DMS53 treated with DMSO at 0.1 percent for 48 hours (cell line): ENCODE measurements around the gene XXYLT1.
"Not testable (repeated sequence)": the region's sequence is repeated elsewhere in the genome, so short reads cannot be mapped to it uniquely, and the experiment has no call there.

Experiments
- DNase-seq: peaks from one replicate; lab custom pipeline; 2025; ENCODE audit not compliant: unreplicated experiment; lab: John Stamatoyannopoulos, UW

XXYLT1 gene

GRCh38 chr3:195116407-195117185, 154.4 kb downstream of the XXYLT1 start:
- no peak for DNase-seq

- no peak for DNase-seq
These were observed 155.2 kb downstream of the XXYLT1 start for GRCh38 chr3:195115600-195116406.

GRCh38 chr3:195114786-195115599, 156.0 kb downstream of the XXYLT1 start:
- DNase-seq: no peak

- DNase-seq: no peak
These were observed 157.2 kb downstream of the XXYLT1 start for GRCh38 chr3:195113536-195114425.

- no peak for DNase-seq
These were observed 157.9 kb downstream of the XXYLT1 start for GRCh38 chr3:195113048-195113447.

- DNase-seq: no peak
These were observed 158.6 kb downstream of the XXYLT1 start for GRCh38 chr3:195112361-195112791.

GRCh38 chr3:195111766-195112165, 159.2 kb downstream of the XXYLT1 start:
- DNase-seq: no peak

GRCh38 chr3:195111319-195111705, 159.6 kb downstream of the XXYLT1 start:
- DNase-seq: no peak

GRCh38 chr3:195110647-195111318, 160.2 kb downstream of the XXYLT1 start:
- DNase-seq: no peak

GRCh38 chr3:195109098-195109657, 161.8 kb downstream of the XXYLT1 start:
- no peak for DNase-seq

- DNase-seq: no peak
These were observed 163.4 kb downstream of the XXYLT1 start for GRCh38 chr3:195107593-195107992.

- not testable (repeated sequence) for DNase-seq
These were observed 163.9 kb downstream of the XXYLT1 start for GRCh38 chr3:195107031-195107430.

GRCh38 chr3:195106418-195106906, 164.5 kb downstream of the XXYLT1 start:
- peak; percentile 13 for DNase-seq

GRCh38 chr3:195105841-195106417, 165.0 kb downstream of the XXYLT1 start:
- no peak for DNase-seq

GRCh38 chr3:195105389-195105788, 165.6 kb downstream of the XXYLT1 start:
- peak; percentile 79 for DNase-seq

GRCh38 chr3:195104340-195104739, 166.6 kb downstream of the XXYLT1 start:
- DNase-seq: no peak

- no peak for DNase-seq
These were observed 167.3 kb downstream of the XXYLT1 start for GRCh38 chr3:195103623-195104022.

GRCh38 chr3:195102609-195103467, 168.1 kb downstream of the XXYLT1 start:
- no peak for DNase-seq
